Astrocyte (in vitro differentiated cells and primary cell): Measurements from ENCODE around the gene CHCHD6. TPM values are rescaled to one million over a fixed set of nuclear protein-coding genes. Genes with fewer than 3 reads are reported as not detected.

Experiments
- DNase-seq: peaks from one replicate; pipeline ENCODE4 v3.0.0-alpha.2; 2010; ENCODE audit warnings: low read depth
- FAIRE-seq: peaks from 2 replicates; lab custom pipeline; 2011; peaks lifted over from hg19 to GRCh38; lab: Jason Lieb, UNC
- H2AFZ ChIP-seq: 2 replicates; pipeline ENCODE4 v1.6.0; 2012; ENCODE audit warnings: low read depth, low read length, inconsistent platforms
- H3K27ac ChIP-seq: 2 replicates; pipeline ENCODE4 v1.5.1; 2011; ENCODE audit warnings: low read depth, low read length, inconsistent platforms
- H3K27me3 ChIP-seq: 2 replicates; pipeline ENCODE4 v1.6.0; 2011; ENCODE audit warnings: low read length, inconsistent platforms; ENCODE audit not compliant: insufficient read depth
- H3K36me3 ChIP-seq: 2 replicates; pipeline ENCODE4 v1.5.1; 2011; ENCODE audit warnings: low read length, inconsistent platforms; ENCODE audit not compliant: insufficient read depth
- H3K4me1 ChIP-seq: 2 replicates; pipeline ENCODE4 v1.5.1; 2011; ENCODE audit warnings: low read length, inconsistent platforms; ENCODE audit not compliant: insufficient read depth
- H3K4me2 ChIP-seq: 2 replicates; pipeline ENCODE4 v1.6.0; 2012; ENCODE audit warnings: low read length, inconsistent platforms
- H3K4me3 ChIP-seq: 2 replicates; pipeline ENCODE4 v1.5.1; 2011; ENCODE audit warnings: low read depth, mild to moderate bottlenecking, low read length, inconsistent platforms; ENCODE audit not compliant: insufficient read depth
- H3K79me2 ChIP-seq: 2 replicates; pipeline ENCODE4 v1.6.0; 2012; ENCODE audit warnings: mild to moderate bottlenecking, low read length, inconsistent platforms; ENCODE audit not compliant: insufficient read depth
- H3K9ac ChIP-seq: 2 replicates; pipeline ENCODE4 v1.6.0; 2012; ENCODE audit warnings: mild to moderate bottlenecking, low read length, inconsistent platforms
- H3K9me3 ChIP-seq: 2 replicates; pipeline ENCODE4 v1.5.1; 2012; ENCODE audit warnings: low read depth, mild to moderate bottlenecking, low read length, inconsistent platforms; ENCODE audit not compliant: insufficient read depth
- H4K20me1 ChIP-seq: 2 replicates; pipeline ENCODE4 v1.6.0; 2012; ENCODE audit warnings: low read length, inconsistent platforms; ENCODE audit not compliant: insufficient read depth
- H3K27ac Mint-ChIP-seq: one replicate; pipeline ENCODE4 v1.8.0; 2021; ENCODE audit warnings: mild to moderate bottlenecking, mixed read lengths; ENCODE audit not compliant: unreplicated experiment
- H3K27me3 Mint-ChIP-seq: one replicate; pipeline ENCODE4 v1.8.0; 2021; ENCODE audit warnings: low read depth, mixed read lengths; ENCODE audit not compliant: unreplicated experiment
- H3K36me3 Mint-ChIP-seq: one replicate; pipeline ENCODE4 v1.8.0; 2021; ENCODE audit warnings: low read depth, mixed read lengths; ENCODE audit not compliant: unreplicated experiment
- H3K4me1 Mint-ChIP-seq: one replicate; pipeline ENCODE4 v1.8.0; 2021; ENCODE audit warnings: low read depth, mixed read lengths; ENCODE audit not compliant: unreplicated experiment
- H3K4me3 Mint-ChIP-seq: one replicate; pipeline ENCODE4 v1.8.0; 2021; ENCODE audit warnings: mild to moderate bottlenecking, moderate library complexity, mixed read lengths; ENCODE audit not compliant: unreplicated experiment
- H3K9me3 Mint-ChIP-seq: one replicate; pipeline ENCODE4 v1.8.0; 2021; ENCODE audit warnings: mild to moderate bottlenecking, mixed read lengths; ENCODE audit not compliant: unreplicated experiment
- CTCF ChIP-seq: IDR thresholded peaks from 2 replicates; pipeline ENCODE4 v1.5.1; 2011; ENCODE audit warnings: low read depth, mild to moderate bottlenecking, inconsistent platforms, low read length, moderate library complexity; ENCODE audit not compliant: insufficient read depth
- EZH2 ChIP-seq: IDR thresholded peaks from 2 replicates; pipeline ENCODE4 v1.6.1; 2012; ENCODE audit warnings: mild to moderate bottlenecking, low read length, inconsistent platforms; ENCODE audit not compliant: insufficient read depth
- total RNA-seq: library from RNA; stranded (reverse); gene quantifications from 2 replicates; pipeline ENCODE4 v1.2.1, GENCODE V29; 2021

The CHCHD6 gene
- total RNA-seq, 1 donor from 2014 or later: 21.1 TPM

GRCh38 chr3:126851934-126852333 is 147.9 kb downstream of the CHCHD6 start:
- peaks cover 3% of the 10 kb centered on the region for H4K20me1 ChIP-seq
- peaks cover 12% of the 10 kb centered on the region for H3K4me1 ChIP-seq
- TF ChIP-seq EZH2: no peak
- TF ChIP-seq CTCF: no peak
- no peaks in the 10 kb centered on the region for H3K9me3 ChIP-seq
- no peak overlapping the region for H3K27ac Mint-ChIP-seq
- H3K27me3 ChIP-seq: no peaks in the 10 kb centered on the region
- H3K9ac ChIP-seq: no peak overlapping the region
- no peak overlapping the region for H3K4me3 ChIP-seq
- H3K4me2 ChIP-seq: no peak overlapping the region
- FAIRE-seq (no peak), DNase-seq (no peak)
- H2AFZ ChIP-seq: no peak overlapping the region
- peaks cover 21% of the 10 kb centered on the region for H3K4me1 Mint-ChIP-seq
- no peaks in the 10 kb centered on the region for H3K36me3 ChIP-seq
- H3K79me2 ChIP-seq: no peaks in the 10 kb centered on the region
- H3K9me3 Mint-ChIP-seq: no peaks in the 10 kb centered on the region
- H3K27ac ChIP-seq: no peak overlapping the region
- peaks cover 7% of the 10 kb centered on the region for H3K27me3 Mint-ChIP-seq
- H3K4me3 Mint-ChIP-seq: no peak overlapping the region
- peaks cover 8% of the 10 kb centered on the region for H3K36me3 Mint-ChIP-seq

GRCh38 chr3:126852511-126852910 is 148.5 kb downstream of the CHCHD6 start:
- no peaks in the 10 kb centered on the region for H3K9me3 ChIP-seq
- no peaks in the 10 kb centered on the region for H3K79me2 ChIP-seq
- H4K20me1 ChIP-seq: peaks cover 3% of the 10 kb centered on the region
- no peaks in the 10 kb centered on the region for H3K27me3 ChIP-seq
- no peak overlapping the region for H3K4me3 Mint-ChIP-seq
- H3K36me3 Mint-ChIP-seq: peaks cover 8% of the 10 kb centered on the region
- H3K9me3 Mint-ChIP-seq: no peaks in the 10 kb centered on the region
- H3K36me3 ChIP-seq: no peaks in the 10 kb centered on the region
- H3K27ac ChIP-seq: no peak overlapping the region
- no peak overlapping the region for H3K9ac ChIP-seq
- H3K4me1 Mint-ChIP-seq: peaks cover 21% of the 10 kb centered on the region
- H3K4me1 ChIP-seq: peaks cover 12% of the 10 kb centered on the region
- DNase-seq (no peak), FAIRE-seq (no peak)
- peaks cover 7% of the 10 kb centered on the region for H3K27me3 Mint-ChIP-seq
- H3K4me2 ChIP-seq: no peak overlapping the region
- no peak overlapping the region for H3K4me3 ChIP-seq
- no peak overlapping the region for H2AFZ ChIP-seq
- TF ChIP-seq CTCF (no peak), EZH2 (no peak)
- H3K27ac Mint-ChIP-seq: no peak overlapping the region

GRCh38 chr3:126854666-126855065 is 150.6 kb downstream of the CHCHD6 start:
- Histone ChIP-seq H3K36me3 (no peaks in the 10 kb centered on the region), H3K4me2 (no peak overlapping the region), H3K9ac (no peak overlapping the region), H3K27ac (no peak overlapping the region), H3K4me1 (peaks cover 26% of the 10 kb centered on the region), H3K79me2 (no peaks in the 10 kb centered on the region), H3K4me3 (no peak overlapping the region), H4K20me1 (peaks cover 9% of the 10 kb centered on the region), H3K9me3 (no peaks in the 10 kb centered on the region), H3K27me3 (no peaks in the 10 kb centered on the region), H2AFZ (no peak overlapping the region)
- no peaks in the 10 kb centered on the region for H3K9me3 Mint-ChIP-seq
- H3K36me3 Mint-ChIP-seq: peaks cover 8% of the 10 kb centered on the region
- peaks cover 29% of the 10 kb centered on the region for H3K4me1 Mint-ChIP-seq
- no peak for TF ChIP-seq CTCF
- TF ChIP-seq EZH2: no peak
- no peak overlapping the region for H3K4me3 Mint-ChIP-seq
- no peak for FAIRE-seq
- peaks cover 7% of the 10 kb centered on the region for H3K27me3 Mint-ChIP-seq
- DNase-seq: no peak
- H3K27ac Mint-ChIP-seq: no peak overlapping the region
